ENCODE measurements around the gene SAMD3.

DNA sequence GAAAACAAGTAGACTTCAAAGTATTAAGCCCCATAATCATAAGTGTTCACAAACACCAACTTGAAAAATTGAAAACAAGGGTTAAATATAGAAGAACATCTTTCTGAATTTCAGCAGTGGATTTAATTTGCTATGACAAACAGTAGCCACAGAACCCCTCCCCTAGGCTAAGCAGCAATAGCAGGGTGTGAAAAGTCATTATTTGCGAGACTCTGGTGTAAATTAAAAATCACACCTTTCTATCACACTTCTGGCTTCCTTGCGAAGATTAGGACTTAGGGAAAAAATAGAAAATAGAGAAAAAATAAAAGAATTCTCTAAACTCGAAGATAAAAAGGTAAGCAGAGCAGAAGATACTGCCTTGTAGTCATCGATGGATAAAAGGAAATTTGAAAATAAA lies 6.1 kb downstream of the SAMD3 start:
- TF ChIP-seq, protein P1, sequence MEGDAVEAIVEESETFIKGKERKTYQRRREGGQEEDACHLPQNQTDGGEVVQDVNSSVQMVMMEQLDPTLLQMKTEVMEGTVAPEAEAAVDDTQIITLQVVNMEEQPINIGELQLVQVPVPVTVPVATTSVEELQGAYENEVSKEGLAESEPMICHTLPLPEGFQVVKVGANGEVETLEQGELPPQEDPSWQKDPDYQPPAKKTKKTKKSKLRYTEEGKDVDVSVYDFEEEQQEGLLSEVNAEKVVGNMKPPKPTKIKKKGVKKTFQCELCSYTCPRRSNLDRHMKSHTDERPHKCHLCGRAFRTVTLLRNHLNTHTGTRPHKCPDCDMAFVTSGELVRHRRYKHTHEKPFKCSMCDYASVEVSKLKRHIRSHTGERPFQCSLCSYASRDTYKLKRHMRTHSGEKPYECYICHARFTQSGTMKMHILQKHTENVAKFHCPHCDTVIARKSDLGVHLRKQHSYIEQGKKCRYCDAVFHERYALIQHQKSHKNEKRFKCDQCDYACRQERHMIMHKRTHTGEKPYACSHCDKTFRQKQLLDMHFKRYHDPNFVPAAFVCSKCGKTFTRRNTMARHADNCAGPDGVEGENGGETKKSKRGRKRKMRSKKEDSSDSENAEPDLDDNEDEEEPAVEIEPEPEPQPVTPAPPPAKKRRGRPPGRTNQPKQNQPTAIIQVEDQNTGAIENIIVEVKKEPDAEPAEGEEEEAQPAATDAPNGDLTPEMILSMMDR (IDR thresholded peaks at IDR 0.05; ENCODE audit: borderline replicate concordance, extremely low read depth, low read length, poor library complexity, severe bottlenecking), result no peak
- TF ChIP-seq EZH2 (IDR thresholded peaks at IDR 0.05; ENCODE audit: borderline replicate concordance, low read depth, low read length, severe bottlenecking), result no peak

All from DND-41 (cell line).